Measurements from ENCODE around the gene NIM1K. TPM values are rescaled to one million over a fixed set of nuclear protein-coding genes. Genes with fewer than 3 reads are reported as not detected.

NIM1K gene
- polyA plus RNA-seq, 1 of the 3 experiments (the other 2 are of a cell fraction), result 0.16 TPM

DNA sequence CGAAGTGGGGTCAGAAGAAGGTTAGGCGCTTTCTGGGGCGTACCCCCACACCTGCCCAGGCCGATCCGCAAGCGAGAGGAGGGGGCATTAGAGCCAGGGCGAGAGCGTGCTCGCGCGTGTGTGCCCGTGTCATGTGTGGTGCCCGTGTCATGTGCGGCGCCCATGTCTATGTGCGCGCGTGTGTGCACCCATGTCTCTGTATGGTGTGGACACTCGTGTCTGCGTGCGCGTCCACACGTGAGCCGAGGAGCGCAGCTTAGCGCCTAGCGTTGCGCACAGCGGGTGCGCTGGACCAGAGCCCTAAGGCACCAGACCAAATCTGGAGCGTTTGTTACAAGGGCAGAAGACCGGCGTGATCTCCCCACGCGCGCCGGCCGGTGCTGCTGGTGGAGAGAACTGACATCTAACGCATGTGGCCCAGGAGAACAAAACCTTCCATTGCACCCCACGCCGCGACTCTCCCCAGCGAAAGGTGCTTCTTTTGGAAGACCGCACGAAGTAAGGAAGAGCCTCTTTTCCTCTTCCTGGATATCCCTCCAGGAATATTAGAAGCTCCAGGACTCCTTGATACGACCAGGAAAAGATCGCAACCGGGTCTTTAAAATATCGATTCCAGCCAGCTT, 644 bp downstream of the NIM1K start:
- peak; percentile 39 for DNase-seq
- Histone ChIP-seq H3K4me3 (ENCODE audit: low read depth in 2 of 2, low read length in 1 of 2) (peak overlapping the region; percentile 53 to 63), H3K4me2 (peak overlapping the region; percentile 99), H3K36me3 (replicated peaks in 1 of 2; ENCODE audit: control insufficient read depth in 1 of 2, insufficient read depth in 2 of 2, low read length in 1 of 2) (no peaks in the 10 kb centered on the region), H2AFZ (ENCODE audit: low read depth) (peak overlapping the region; percentile 72), H4K20me1 (ENCODE audit: insufficient read depth) (no peaks in the 10 kb centered on the region), H3K9me2 (0 out of 2 replicates have a peak, but pooled peaks cover 3% of the 10 kb centered on the region), H3K79me2 (ENCODE audit: insufficient read depth) (no peaks in the 10 kb centered on the region), H3K4me1 (ENCODE audit: control insufficient read depth in 1 of 2, insufficient read depth in 2 of 2, low read depth in 1 of 2, low read length in 1 of 2) (peaks cover 7 to 17% of the 10 kb centered on the region in 2 experiments; a peak in 2 of 4 replicates), H3K27me3 (ENCODE audit: insufficient read depth) (no peaks in the 10 kb centered on the region), H3K9ac (peak overlapping the region; percentile 50; the same call in 1 of the 2 replicates), H3F3A (replicated peaks; ENCODE audit: insufficient read depth) (peaks cover 23% of the 10 kb centered on the region), H3K9me3 (no peaks in the 10 kb centered on the region), H3K27ac (ENCODE audit: low read depth in 2 of 2, low read length in 1 of 2) (peak overlapping the region in 1 of 2 experiments; percentile 75; a peak in 2 of 4 replicates)
- ChIA-PET POLR2A (interaction anchor here (0.8 to 1.5 kb wide), 2 partner anchors 71 to 291 kb away, joined by 3 read pairs; partner anchors contain the start of gene TMEM267), CTCF (interaction anchor here (1.1 to 1.2 kb wide), 3 partner anchors 22 to 197 kb away, joined by 3 read pairs; no protein-coding TSS in a partner anchor)
- WGBS (ENCODE audit: low lambda C conversion rate), result 1% methylated on average over 18 of the region's 49 CpGs
- TF ChIP-seq, protein P1, sequence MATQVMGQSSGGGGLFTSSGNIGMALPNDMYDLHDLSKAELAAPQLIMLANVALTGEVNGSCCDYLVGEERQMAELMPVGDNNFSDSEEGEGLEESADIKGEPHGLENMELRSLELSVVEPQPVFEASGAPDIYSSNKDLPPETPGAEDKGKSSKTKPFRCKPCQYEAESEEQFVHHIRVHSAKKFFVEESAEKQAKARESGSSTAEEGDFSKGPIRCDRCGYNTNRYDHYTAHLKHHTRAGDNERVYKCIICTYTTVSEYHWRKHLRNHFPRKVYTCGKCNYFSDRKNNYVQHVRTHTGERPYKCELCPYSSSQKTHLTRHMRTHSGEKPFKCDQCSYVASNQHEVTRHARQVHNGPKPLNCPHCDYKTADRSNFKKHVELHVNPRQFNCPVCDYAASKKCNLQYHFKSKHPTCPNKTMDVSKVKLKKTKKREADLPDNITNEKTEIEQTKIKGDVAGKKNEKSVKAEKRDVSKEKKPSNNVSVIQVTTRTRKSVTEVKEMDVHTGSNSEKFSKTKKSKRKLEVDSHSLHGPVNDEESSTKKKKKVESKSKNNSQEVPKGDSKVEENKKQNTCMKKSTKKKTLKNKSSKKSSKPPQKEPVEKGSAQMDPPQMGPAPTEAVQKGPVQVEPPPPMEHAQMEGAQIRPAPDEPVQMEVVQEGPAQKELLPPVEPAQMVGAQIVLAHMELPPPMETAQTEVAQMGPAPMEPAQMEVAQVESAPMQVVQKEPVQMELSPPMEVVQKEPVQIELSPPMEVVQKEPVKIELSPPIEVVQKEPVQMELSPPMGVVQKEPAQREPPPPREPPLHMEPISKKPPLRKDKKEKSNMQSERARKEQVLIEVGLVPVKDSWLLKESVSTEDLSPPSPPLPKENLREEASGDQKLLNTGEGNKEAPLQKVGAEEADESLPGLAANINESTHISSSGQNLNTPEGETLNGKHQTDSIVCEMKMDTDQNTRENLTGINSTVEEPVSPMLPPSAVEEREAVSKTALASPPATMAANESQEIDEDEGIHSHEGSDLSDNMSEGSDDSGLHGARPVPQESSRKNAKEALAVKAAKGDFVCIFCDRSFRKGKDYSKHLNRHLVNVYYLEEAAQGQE (IDR thresholded peaks at IDR 0.05; ENCODE audit: low read depth, low read length), result no peak
- TF ChIP-seq POLR2AphosphoS5 (IDR thresholded peaks at IDR 0.05; ENCODE audit: low read depth, low read length) (no peak), NRF1 (IDR thresholded peaks at IDR 0.05; ENCODE audit: low read depth, low read length) (0 out of 2 replicates have a peak, but pooled peaks have one; percentile 2), FOXJ3 (CRISPR knock-in tag; IDR thresholded peaks at IDR 0.05) (no peak), JUND (IDR thresholded peaks at IDR 0.05) (no peak)

DNA sequence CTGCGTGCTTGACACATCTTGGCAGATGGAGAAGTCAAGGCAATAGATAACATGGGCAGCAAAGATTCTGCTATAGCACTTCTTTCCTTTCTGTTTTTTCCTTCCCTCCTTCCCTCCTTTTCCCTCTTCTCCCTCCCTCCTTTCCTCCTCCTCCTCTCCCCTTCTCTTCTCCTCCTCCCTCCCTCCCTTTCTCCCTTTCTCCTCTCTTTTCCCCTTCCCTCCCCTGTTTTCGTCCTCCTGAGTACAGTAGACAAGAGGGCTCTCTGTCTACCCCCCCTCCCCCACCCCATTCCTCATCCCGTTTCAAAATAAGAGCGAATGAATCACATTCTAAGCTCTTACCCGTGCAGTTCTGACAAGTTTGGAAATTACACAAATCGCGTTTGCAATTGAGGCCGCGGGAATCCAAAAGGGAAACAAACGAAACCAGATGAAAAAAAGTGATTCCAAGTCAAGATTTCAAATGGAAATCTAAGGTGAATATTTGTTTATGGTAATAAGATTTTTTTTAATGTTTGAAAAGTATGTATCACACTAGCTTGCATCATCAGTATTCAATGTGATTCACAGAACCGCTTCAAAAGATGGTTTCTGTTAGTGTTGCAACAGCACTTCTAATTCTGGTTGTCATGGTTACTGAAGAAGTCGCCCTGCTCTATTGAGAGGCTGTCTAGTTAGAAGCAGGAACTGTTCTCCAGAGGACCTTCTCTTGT, 1.3 kb downstream of the NIM1K start:
- Histone ChIP-seq H3K9me2 (0 out of 2 replicates have a peak, but pooled peaks cover 3% of the 10 kb centered on the region), H3K4me1 (ENCODE audit: control insufficient read depth in 1 of 2, insufficient read depth in 2 of 2, low read depth in 1 of 2, low read length in 1 of 2) (peaks cover 7 to 17% of the 10 kb centered on the region in 2 experiments; a peak in 2 of 4 replicates), H3K36me3 (replicated peaks in 1 of 2; ENCODE audit: control insufficient read depth in 1 of 2, insufficient read depth in 2 of 2, low read length in 1 of 2) (no peaks in the 10 kb centered on the region), H3K9ac (peak overlapping the region; percentile 50; the same call in 1 of the 2 replicates), H3K9me3 (no peaks in the 10 kb centered on the region), H3K4me3 (ENCODE audit: low read depth in 2 of 2, low read length in 1 of 2) (peak overlapping the region; percentile 53 to 63), H3K27me3 (ENCODE audit: insufficient read depth) (no peaks in the 10 kb centered on the region), H3K79me2 (ENCODE audit: insufficient read depth) (no peaks in the 10 kb centered on the region), H3K27ac (ENCODE audit: low read depth in 2 of 2, low read length in 1 of 2) (peak overlapping the region in 1 of 2 experiments; percentile 75; a peak in 2 of 4 replicates), H2AFZ (ENCODE audit: low read depth) (peak overlapping the region; percentile 72), H3K4me2 (peak overlapping the region; percentile 99), H3F3A (replicated peaks; ENCODE audit: insufficient read depth) (peaks cover 23% of the 10 kb centered on the region), H4K20me1 (ENCODE audit: insufficient read depth) (no peaks in the 10 kb centered on the region)
- CTCF ChIA-PET, result interaction anchor here (1.0 to 1.8 kb wide), 4 partner anchors 86 to 216 kb away, joined by 3 to 6 read pairs (median 3); no protein-coding TSS in a partner anchor
- WGBS (ENCODE audit: low lambda C conversion rate), result under 1% methylated on average over 12 of the region's 12 CpGs
- peak; percentile 69 for DNase-seq
- POLR2A ChIA-PET, result interaction anchor here (1.5 kb wide), 1 partner anchor 290 kb away, joined by 3 read pairs; the partner anchor contains the start of gene TMEM267
- TF ChIP-seq FOSL2 (IDR thresholded peaks at IDR 0.05; ENCODE audit: borderline replicate concordance, low read depth) (peak; percentile 60; the same call in 1 of the 2 replicates), JUND (IDR thresholded peaks at IDR 0.05) (peak; percentile 37), GABPA (IDR thresholded peaks at IDR 0.05; ENCODE audit: low read depth) (no peak), TCF12 (IDR thresholded peaks at IDR 0.05) (peak; percentile 30; the same call in 1 of the 2 replicates), EP300 (IDR thresholded peaks at IDR 0.05; ENCODE audit: borderline replicate concordance in 1 of 2, low read depth in 1 of 2, low read length in 1 of 2) (no peak), GATA2 (CRISPR knock-in tag; IDR thresholded peaks at IDR 0.05) (no peak), TEAD4 (IDR thresholded peaks at IDR 0.05; ENCODE audit: borderline replicate concordance, insufficient read depth) (no peak), EZH2phosphoT487 (IDR thresholded peaks at IDR 0.05; ENCODE audit: borderline replicate concordance, low read depth) (no peak), FOXJ3 (CRISPR knock-in tag; IDR thresholded peaks at IDR 0.05) (no peak), NFIC (IDR thresholded peaks at IDR 0.05; ENCODE audit: borderline replicate concordance) (no peak), NRF1 (IDR thresholded peaks at IDR 0.05; ENCODE audit: low read depth, low read length) (no peak)
- TF ChIP-seq, protein P2, sequence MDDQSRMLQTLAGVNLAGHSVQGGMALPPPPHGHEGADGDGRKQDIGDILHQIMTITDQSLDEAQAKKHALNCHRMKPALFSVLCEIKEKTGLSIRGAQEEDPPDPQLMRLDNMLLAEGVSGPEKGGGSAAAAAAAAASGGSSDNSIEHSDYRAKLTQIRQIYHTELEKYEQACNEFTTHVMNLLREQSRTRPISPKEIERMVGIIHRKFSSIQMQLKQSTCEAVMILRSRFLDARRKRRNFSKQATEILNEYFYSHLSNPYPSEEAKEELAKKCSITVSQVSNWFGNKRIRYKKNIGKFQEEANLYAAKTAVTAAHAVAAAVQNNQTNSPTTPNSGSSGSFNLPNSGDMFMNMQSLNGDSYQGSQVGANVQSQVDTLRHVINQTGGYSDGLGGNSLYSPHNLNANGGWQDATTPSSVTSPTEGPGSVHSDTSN (IDR thresholded peaks at IDR 0.05), result peak; percentile 16; the same call in 1 of the 2 replicates
- TF ChIP-seq, protein P3, sequence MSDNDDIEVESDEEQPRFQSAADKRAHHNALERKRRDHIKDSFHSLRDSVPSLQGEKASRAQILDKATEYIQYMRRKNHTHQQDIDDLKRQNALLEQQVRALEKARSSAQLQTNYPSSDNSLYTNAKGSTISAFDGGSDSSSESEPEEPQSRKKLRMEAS (IDR thresholded peaks at IDR 0.05; ENCODE audit: low read depth), result peak; percentile 66
- TF ChIP-seq, protein P4, sequence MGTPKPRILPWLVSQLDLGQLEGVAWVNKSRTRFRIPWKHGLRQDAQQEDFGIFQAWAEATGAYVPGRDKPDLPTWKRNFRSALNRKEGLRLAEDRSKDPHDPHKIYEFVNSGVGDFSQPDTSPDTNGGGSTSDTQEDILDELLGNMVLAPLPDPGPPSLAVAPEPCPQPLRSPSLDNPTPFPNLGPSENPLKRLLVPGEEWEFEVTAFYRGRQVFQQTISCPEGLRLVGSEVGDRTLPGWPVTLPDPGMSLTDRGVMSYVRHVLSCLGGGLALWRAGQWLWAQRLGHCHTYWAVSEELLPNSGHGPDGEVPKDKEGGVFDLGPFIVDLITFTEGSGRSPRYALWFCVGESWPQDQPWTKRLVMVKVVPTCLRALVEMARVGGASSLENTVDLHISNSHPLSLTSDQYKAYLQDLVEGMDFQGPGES (IDR thresholded peaks at IDR 0.05; ENCODE audit: low read depth, low read length), result no peak
